C1 segment of cervical spinal cord (tissue), 14 donors: ENCODE data around the gene NKD1.
"Not testable (repeated sequence)": the region's sequence is repeated elsewhere in the genome, so short reads cannot be mapped to it uniquely, and the experiment has no call there.

Experiments
- DNase-seq, 14 donors: peaks; one replicate each; lab custom pipeline; 2025; lab: John Stamatoyannopoulos, UW

NKD1 gene

GRCh38 chr16:50548125-50548908 lies at the start of gene NKD1:
NKD1 (plus strand) TSS chr16:50548396; CDS start chr16:50548554, 158 bp downstream.
- peak in 12 of 14 donors; percentile 30 to 88 (median 52) for DNase-seq

- DNase-seq, result no peak
Measured at GRCh38 chr16:50498431-50499155, 49.6 kb upstream of the NKD1 start.

- no peak for DNase-seq
Measured at GRCh38 chr16:50499254-50499653, 48.9 kb upstream of the NKD1 start.

- DNase-seq, result no peak
Measured at GRCh38 chr16:50500171-50500874, 47.9 kb upstream of the NKD1 start.

GRCh38 chr16:50501251-50501650 lies 46.9 kb upstream of the NKD1 start:
- DNase-seq, result no peak

- no peak for DNase-seq
Measured at GRCh38 chr16:50501986-50502615, 46.1 kb upstream of the NKD1 start.

- DNase-seq, result no peak
Measured at GRCh38 chr16:50502616-50503011, 45.6 kb upstream of the NKD1 start.

GRCh38 chr16:50503868-50504531 lies 44.2 kb upstream of the NKD1 start:
- DNase-seq, result not testable (repeated sequence)

GRCh38 chr16:50505115-50505514 lies 43.1 kb upstream of the NKD1 start:
- DNase-seq, result no peak

- no peak for DNase-seq
Measured at GRCh38 chr16:50505714-50506542, 42.3 kb upstream of the NKD1 start.

GRCh38 chr16:50506543-50506937 lies 41.7 kb upstream of the NKD1 start:
- no peak for DNase-seq

- DNase-seq, result no peak
Measured at GRCh38 chr16:50507397-50507796, 40.8 kb upstream of the NKD1 start.

- DNase-seq, result peak in 3 of 14 donors; percentile 3 to 20 (median 14)
Measured at GRCh38 chr16:50509521-50510341, 38.5 kb upstream of the NKD1 start.

GRCh38 chr16:50515218-50515617 lies 33.0 kb upstream of the NKD1 start:
- DNase-seq, result no peak

GRCh38 chr16:50516401-50516800 lies 31.8 kb upstream of the NKD1 start:
- DNase-seq, result no peak

GRCh38 chr16:50516890-50517289 lies 31.3 kb upstream of the NKD1 start:
- DNase-seq, result no peak

GRCh38 chr16:50517450-50518252 lies 30.5 kb upstream of the NKD1 start:
- DNase-seq, result no peak

- no peak for DNase-seq
Measured at GRCh38 chr16:50519001-50519400, 29.2 kb upstream of the NKD1 start.

- no peak for DNase-seq
Measured at GRCh38 chr16:50519602-50520001, 28.6 kb upstream of the NKD1 start.
